Activated naive CD8-positive, alpha-beta T cell treated with anti-CD3 and anti-CD28 coated beads, Interleukin-2, amount 50 U/mL, for 16 hours (primary cell): ENCODE results near the gene GET4.
A peak's percentile ranks its signal among the peaks of the same experiment; 100 is the strongest.
"Not testable (repeated sequence)": the region's sequence is repeated elsewhere in the genome, so short reads cannot be mapped to it uniquely, and the experiment has no call there.

Experiments used
- DNase-seq: peaks from one replicate; pipeline ENCODE4 v3.0.0-alpha.2; 2020; ENCODE audit warnings: low read depth, low spot score

The GET4 gene

GRCh38 chr7:869348-869747, 7.0 kb upstream of the GET4 start:
- DNase-seq = no peak

GRCh38 chr7:871900-872537, 4.3 kb upstream of the GET4 start:
- no peak for DNase-seq

DNA sequence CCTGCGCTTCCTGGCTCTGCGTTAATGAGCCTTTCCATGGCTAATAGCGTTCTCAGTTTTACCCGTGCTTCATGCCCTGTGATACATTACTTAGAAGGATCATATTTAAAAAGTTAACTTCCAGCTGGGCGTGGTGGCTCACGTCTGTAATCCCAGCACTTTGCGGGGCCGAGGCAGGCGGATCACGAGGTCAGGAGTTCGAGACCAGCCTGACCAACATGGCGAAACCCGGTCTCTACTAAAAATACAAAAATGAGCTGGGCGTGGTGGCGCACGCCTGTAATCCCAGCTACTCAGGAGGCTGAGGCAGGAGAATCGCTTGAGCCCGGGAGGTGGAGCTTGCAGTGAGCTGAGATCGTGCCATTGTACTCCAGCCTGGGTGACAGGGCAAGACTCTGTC, 3.7 kb upstream of the GET4 start:
- not testable (repeated sequence) for DNase-seq

GRCh38 chr7:873367-874002, 2.9 kb upstream of the GET4 start:
- DNase-seq = peak; percentile 28

GRCh38 chr7:874031-874749, 2.2 kb upstream of the GET4 start:
- no peak for DNase-seq

GRCh38 chr7:875051-875450, 1.3 kb upstream of the GET4 start:
- no peak for DNase-seq

DNA sequence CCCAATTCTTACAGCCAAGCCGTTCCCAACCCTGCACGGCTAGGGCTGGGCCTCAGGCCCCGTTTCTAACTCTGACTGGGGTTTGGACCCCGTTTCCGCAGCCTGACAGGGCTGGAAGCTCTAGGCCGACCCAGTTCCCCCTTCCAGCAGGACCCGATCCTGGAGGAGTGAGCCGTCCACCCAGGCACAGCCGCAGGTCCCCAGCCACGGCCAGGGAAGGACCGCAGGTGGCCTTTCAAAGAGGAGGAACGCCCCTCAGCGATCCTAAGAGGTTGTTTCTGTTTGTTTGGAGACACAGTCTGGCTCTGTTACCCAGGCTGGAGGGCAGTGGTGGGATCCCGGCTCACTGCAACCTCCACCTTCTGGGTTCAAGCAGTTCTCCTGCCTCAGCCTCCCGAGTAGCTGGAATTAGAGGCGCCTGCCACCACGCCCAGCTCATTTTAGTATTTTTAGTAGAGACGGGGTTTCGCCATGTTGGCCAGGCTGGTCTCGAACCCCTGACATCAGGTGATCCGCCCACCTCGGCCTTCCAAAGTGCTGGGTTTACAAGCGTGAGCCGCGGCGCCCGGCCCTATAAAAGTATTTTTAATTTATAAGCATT, 778 bp upstream of the GET4 start:
- DNase-seq = no peak

DNA sequence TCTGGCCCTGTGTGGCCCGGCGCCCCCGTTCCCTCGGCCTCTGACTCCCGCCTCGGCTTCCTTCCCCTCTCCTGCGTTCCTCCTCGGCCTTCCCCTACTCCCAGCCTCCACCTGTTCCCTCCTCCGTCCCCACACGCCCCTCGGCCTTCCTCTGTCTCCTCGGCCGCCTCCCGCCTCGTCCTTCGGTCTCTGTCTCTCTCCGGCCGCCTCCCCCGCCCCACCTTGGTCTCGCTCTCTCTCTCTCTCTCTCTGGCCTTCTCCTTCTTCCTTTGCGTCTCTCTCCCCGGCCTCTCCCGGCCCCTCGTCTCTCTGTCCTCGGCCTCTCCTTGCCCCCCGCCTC, 588 bp downstream of the GET4 start:
- DNase-seq = no peak

- no peak for DNase-seq
Observed at GRCh38 chr7:877312-878232, 1.2 kb downstream of the GET4 start.

DNA sequence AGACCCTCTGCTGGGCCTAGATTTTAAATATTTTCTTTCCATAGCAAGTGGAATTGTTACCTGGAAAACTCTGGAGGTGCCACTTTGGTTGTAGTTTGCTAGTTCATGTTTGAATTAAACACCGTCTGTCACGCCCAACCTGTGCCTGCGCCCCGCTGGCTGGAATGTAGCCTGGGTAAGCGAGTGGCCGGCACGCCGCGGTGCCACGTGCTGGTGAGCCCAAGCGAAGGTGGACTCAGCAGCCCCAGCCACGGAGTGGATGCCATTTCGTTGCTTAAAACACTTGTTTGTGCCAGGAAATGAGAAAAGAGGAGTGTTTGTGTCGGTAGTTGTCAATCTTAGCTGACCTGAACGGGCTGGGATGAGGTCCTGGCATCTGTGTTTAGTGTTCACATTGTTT, 2.7 kb downstream of the GET4 start:
- DNase-seq = no peak

GRCh38 chr7:879706-880105, 3.4 kb downstream of the GET4 start:
- DNase-seq = no peak

GRCh38 chr7:880450-880849, 4.1 kb downstream of the GET4 start:
- no peak for DNase-seq

DNA sequence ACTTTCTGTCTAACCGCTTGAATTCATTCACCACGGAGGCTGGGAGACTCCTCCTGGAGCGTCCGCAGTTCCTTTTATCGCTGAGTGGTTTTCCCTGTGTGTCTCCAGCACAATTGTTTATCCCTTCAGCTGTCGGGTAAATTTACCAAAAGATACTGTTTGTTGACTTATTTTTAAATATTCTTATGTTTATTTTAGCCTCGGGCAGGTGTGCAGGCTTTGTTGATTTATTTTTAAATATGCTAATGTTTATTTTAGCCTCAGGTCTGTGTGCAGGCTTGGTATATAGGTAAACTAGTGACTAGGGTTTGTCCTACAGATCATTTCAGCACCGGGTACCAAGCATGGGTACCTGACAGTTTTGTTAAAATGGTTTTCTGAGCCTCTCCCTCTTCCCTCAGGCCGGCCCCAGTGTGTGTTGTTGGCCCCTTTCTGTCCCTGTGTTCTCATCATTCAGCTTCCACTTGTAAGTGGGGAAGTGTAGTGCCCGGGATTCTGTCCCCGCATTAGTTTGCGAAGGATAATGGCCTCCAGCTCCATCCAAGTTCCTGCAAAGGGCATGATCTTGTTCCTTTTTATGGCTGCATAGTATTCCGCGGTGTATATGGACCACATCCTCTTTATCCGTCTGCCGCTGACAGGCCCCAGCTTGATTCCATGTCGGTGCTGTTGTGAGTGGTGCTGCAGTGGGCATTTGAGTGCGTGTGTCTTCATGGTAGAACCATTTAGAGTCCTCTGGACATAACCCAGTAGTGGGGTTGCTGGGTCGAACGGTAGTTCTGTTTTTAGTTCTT, 5.3 kb downstream of the GET4 start:
- no peak for DNase-seq

GRCh38 chr7:882336-883035, 6.1 kb downstream of the GET4 start:
- no peak for DNase-seq

- no peak for DNase-seq
Observed at GRCh38 chr7:883055-884021, 7.0 kb downstream of the GET4 start.

DNA sequence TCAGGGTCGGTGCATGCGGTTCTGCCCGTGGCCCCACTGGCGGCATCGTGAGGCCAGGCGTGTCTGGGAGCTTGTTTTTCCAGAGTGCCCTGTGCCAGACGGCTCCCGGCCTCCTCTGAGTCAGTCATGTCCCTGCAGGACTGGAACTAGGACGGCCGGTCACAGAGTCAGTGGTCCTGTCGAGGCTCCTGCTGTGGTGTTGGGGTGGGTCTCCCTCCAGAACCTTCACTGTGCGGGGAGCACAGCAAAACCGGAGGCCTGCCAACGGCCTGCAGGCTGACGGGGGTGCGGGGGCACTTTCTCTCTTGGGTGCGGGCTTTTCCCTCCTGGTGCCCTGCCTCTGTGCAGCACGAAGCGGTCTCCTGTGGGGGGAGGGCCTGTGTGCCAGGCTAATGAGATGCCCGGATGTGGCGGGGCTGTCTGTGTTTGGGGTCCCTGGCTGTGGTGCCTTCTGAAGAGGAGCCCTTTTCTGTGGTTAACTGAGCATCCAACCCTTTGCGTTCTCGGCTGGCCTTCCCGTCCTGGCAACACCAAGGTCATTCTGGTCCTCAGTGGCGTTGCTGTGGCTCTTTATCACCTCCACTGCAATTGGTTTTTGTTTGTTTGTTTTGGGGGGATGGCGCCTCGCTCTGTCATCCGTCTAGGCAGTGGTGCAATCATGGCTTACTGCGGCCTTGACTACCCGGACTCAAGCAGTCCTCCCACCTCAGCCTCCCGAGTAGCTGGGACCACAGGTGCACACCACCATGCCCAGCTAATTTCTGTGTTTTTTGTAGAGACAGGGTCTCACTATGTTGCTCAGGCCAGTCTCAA, 8.0 kb downstream of the GET4 start:
- DNase-seq = no peak

DNA sequence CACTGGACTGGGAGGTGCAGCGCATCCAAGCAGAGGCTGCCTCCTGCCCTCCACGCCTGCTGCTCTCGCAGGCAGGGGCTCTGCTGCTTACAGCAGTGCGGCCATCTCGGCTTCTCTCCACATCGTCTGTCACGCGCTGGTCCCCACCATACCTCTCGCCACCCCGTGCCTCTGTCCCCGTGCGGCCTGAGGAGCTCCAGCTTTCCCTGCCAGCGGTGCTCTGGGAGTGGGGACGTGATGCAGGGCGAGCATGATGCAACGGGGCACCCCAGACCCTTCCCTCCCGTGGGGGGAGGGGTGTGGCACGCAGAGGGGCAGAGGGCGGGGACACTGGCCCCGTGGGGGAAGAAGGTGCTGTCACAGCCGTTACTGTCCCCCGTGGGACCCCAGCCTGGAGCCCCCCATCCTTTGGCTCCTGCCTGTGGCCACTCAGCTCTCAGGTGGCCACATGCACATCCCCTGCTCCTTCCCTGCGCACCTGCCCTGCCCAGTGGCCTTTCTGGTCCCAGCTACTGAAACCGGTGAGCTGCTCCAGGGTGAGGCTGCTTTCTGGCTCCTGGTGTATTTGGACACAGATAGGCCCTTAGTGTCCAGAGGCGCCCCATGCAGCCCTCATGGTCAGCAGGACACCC, 9.0 kb downstream of the GET4 start:
- DNase-seq = no peak
